H9 (cell line): ENCODE measurements around the gene PAX8. TPM values are rescaled to one million over a fixed set of nuclear protein-coding genes. Genes with fewer than 3 reads are reported as not detected.

Source experiments
- DNase-seq: peaks from one replicate; pipeline ENCODE4 v3.0.0-alpha.2; 2017
- H2AFZ ChIP-seq: one replicate; pipeline ENCODE4 v1.6.1; 2013; ENCODE audit warnings: mild to moderate bottlenecking, low read length, control low read depth, moderate library complexity
- H2AK5ac ChIP-seq: 2 replicates; pipeline ENCODE4 v1.6.1; 2013; ENCODE audit warnings: low read length, control low read depth, mixed read lengths; ENCODE audit not compliant: insufficient read length
- H2BK120ac ChIP-seq: one replicate; pipeline ENCODE4 v1.6.1; 2013; ENCODE audit warnings: low read depth, mild to moderate bottlenecking, low read length, control low read depth, inconsistent platforms; ENCODE audit not compliant: poor library complexity, severe bottlenecking
- H2BK12ac ChIP-seq: 2 replicates; pipeline ENCODE4 v1.6.1; 2013; ENCODE audit warnings: low read length, control low read depth, mixed read lengths, low read depth; ENCODE audit not compliant: insufficient read length
- H2BK15ac ChIP-seq: 2 replicates; pipeline ENCODE4 v1.6.1; 2013; ENCODE audit warnings: low read depth, low read length, control low read depth
- H2BK20ac ChIP-seq: one replicate; pipeline ENCODE4 v1.6.1; 2013; ENCODE audit warnings: low read depth, mild to moderate bottlenecking, low read length, control low read depth, inconsistent platforms; ENCODE audit not compliant: poor library complexity, severe bottlenecking
- H2BK5ac ChIP-seq: 2 replicates; pipeline ENCODE4 v1.6.1; 2013; ENCODE audit warnings: low read length, control low read depth, mixed read lengths; ENCODE audit not compliant: insufficient read length
- H3K14ac ChIP-seq: 2 replicates; pipeline ENCODE4 v1.6.1; 2013; ENCODE audit warnings: low read length, control low read depth; ENCODE audit not compliant: insufficient read depth
- H3K18ac ChIP-seq: 2 replicates; pipeline ENCODE4 v1.6.1; 2013; ENCODE audit warnings: low read depth, mild to moderate bottlenecking, mixed read lengths, low read length, control low read depth; ENCODE audit not compliant: insufficient read length
- H3K23ac ChIP-seq: 2 replicates; pipeline ENCODE4 v1.6.1; 2013; ENCODE audit warnings: low read length, control low read depth, mixed read lengths, low read depth; ENCODE audit not compliant: insufficient read length
- H3K23me2 ChIP-seq: 2 replicates; pipeline ENCODE4 v1.6.1; 2013; ENCODE audit warnings: low read depth, mild to moderate bottlenecking, mixed read lengths, low read length, control low read depth; ENCODE audit not compliant: insufficient read length, poor library complexity, severe bottlenecking
- H3K27ac ChIP-seq: 2 replicates; pipeline ENCODE4 v1.5.1; 2013; ENCODE audit warnings: low read length, control low read depth, mixed read lengths, low read depth; ENCODE audit not compliant: insufficient read length
- H3K27me3 ChIP-seq: 2 replicates; pipeline ENCODE4 v1.6.1; 2013; ENCODE audit warnings: low read length, control low read depth, inconsistent platforms; ENCODE audit not compliant: insufficient read depth
- H3K4ac ChIP-seq: 2 replicates; pipeline ENCODE4 v1.6.1; 2013; ENCODE audit warnings: low read depth, mild to moderate bottlenecking, control low read depth, inconsistent platforms, low read length, moderate library complexity
- H3K4me1 ChIP-seq: 2 replicates; pipeline ENCODE4 v1.6.1; 2013; ENCODE audit warnings: low read length, control low read depth, inconsistent platforms; ENCODE audit not compliant: insufficient read depth
- H3K4me2 ChIP-seq: 2 replicates; pipeline ENCODE4 v1.6.1; 2013; ENCODE audit warnings: low read length, control low read depth, mixed read lengths; ENCODE audit not compliant: insufficient read length, insufficient read depth
- H3K56ac ChIP-seq: 2 replicates; pipeline ENCODE4 v1.6.1; 2013; ENCODE audit warnings: low read depth, mild to moderate bottlenecking, mixed read lengths, low read length, control low read depth; ENCODE audit not compliant: insufficient read length
- H3K79me1 ChIP-seq: 2 replicates; pipeline ENCODE4 v1.6.1; 2013; ENCODE audit warnings: low read depth, mild to moderate bottlenecking, moderate library complexity, low read length, control low read depth, inconsistent platforms; ENCODE audit not compliant: insufficient read depth, poor library complexity, severe bottlenecking
- H3K79me2 ChIP-seq: 2 replicates; pipeline ENCODE4 v1.6.1; 2013; ENCODE audit warnings: low read length, control low read depth, inconsistent platforms; ENCODE audit not compliant: insufficient read depth
- H3K9ac ChIP-seq: 2 replicates; pipeline ENCODE4 v1.6.1; 2013; ENCODE audit warnings: low read length, control low read depth, mixed read lengths; ENCODE audit not compliant: insufficient read length; ENCODE audit errors: extremely low read depth
- H3K9me3 ChIP-seq: one replicate; pipeline ENCODE4 v1.6.1; 2013; ENCODE audit warnings: low read depth, low read length, inconsistent platforms; ENCODE audit not compliant: control insufficient read depth
- H3T11ph ChIP-seq: one replicate; pipeline ENCODE4 v1.6.1; 2013; ENCODE audit warnings: mild to moderate bottlenecking, low read length, control low read depth, inconsistent platforms
- H4K20me1 ChIP-seq: one replicate; pipeline ENCODE4 v1.6.1; 2013; ENCODE audit not compliant: control insufficient read depth, insufficient read length, insufficient read depth
- H4K5ac ChIP-seq: 2 replicates; pipeline ENCODE4 v1.6.1; 2013; ENCODE audit warnings: low read depth, mild to moderate bottlenecking, mixed read lengths, low read length, control low read depth; ENCODE audit not compliant: insufficient read length
- H4K8ac ChIP-seq: replicated peaks from 2 replicates; pipeline ENCODE4 v1.6.1; 2013; ENCODE audit warnings: low read length, control low read depth, mixed read lengths, low read depth; ENCODE audit not compliant: insufficient read length
- H4K91ac ChIP-seq: 2 replicates; pipeline ENCODE4 v1.6.1; 2013; ENCODE audit warnings: low read depth, mild to moderate bottlenecking, moderate library complexity, mixed read lengths, low read length, control low read depth; ENCODE audit not compliant: insufficient read length
- H3K27ac Mint-ChIP-seq, 3 experiments: 2 replicates in 2 of 3; 3 replicates in 1 of 3; pipeline ENCODE4 v1.8.0; 2020 to 2021; ENCODE audit warnings: mixed read lengths in 3 of 3, mild to moderate bottlenecking in 1 of 3, moderate library complexity in 1 of 3
- H3K27me3 Mint-ChIP-seq: 2 replicates; pipeline ENCODE4 v1.8.0; 2021; ENCODE audit warnings: low read depth, mild to moderate bottlenecking, moderate library complexity, mixed read lengths
- H3K36me3 Mint-ChIP-seq, 3 experiments: 2 replicates in 2 of 3; 3 replicates in 1 of 3; pipeline ENCODE4 v1.8.0; 2020 to 2021; ENCODE audit warnings: low read depth in 3 of 3, mixed read lengths in 3 of 3; ENCODE audit not compliant: insufficient read depth in 1 of 3
- H3K4me1 Mint-ChIP-seq, 2 experiments: 2 replicates each; pipeline ENCODE4 v1.8.0; 2020; ENCODE audit warnings: mixed read lengths in 2 of 2
- H3K4me3 Mint-ChIP-seq, 2 experiments: 2 replicates in 1 of 2; 3 replicates in 1 of 2; pipeline ENCODE4 v1.8.0; 2020 to 2021; ENCODE audit warnings: mild to moderate bottlenecking in 2 of 2, mixed read lengths in 2 of 2, moderate library complexity in 1 of 2
- H3K9me3 Mint-ChIP-seq, 2 experiments: 2 replicates in 1 of 2; 3 replicates in 1 of 2; pipeline ENCODE4 v1.8.0; 2020; ENCODE audit warnings: mild to moderate bottlenecking in 2 of 2, mixed read lengths in 2 of 2, moderate library complexity in 1 of 2
- CTCF ChIP-seq: fragments of 200-600 bp; sonication (generic); conservative IDR thresholded peaks from 3 replicates; pipeline ENCODE4 v1.8.0; 2021; ENCODE audit warnings: antibody characterized with exemption, mild to moderate bottlenecking
- WGBS: extraction: QIAGEN DNeasy Blood & Tissue Kit; methylation state at CpG from one replicate; pipeline ENCODE4 v1.1.7; 2013; ENCODE audit warnings: missing lambda C conversion rate, low lambda C conversion rate, mixed read lengths; ENCODE audit not compliant: insufficient read length; ENCODE audit errors: extremely low coverage; 5-methylcytosine and 5-hydroxymethylcytosine counted together
- total RNA-seq: library from RNA; stranded (reverse); gene quantifications from 2 replicates; pipeline ENCODE4 v1.2.1, GENCODE V29; 2021

The PAX8 gene
- total RNA-seq, 1 experiment from 2014 or later, result not detected

- Mint-ChIP-seq H3K4me3 (no peak overlapping the region), H3K4me1 (peaks cover 7 to 13% of the 10 kb centered on the region in 2 experiments), H3K27me3 (peaks cover 17% of the 10 kb centered on the region), H3K27ac (no peak overlapping the region; a peak in 1 of 7 replicates), H3K9me3 (no peaks in the 10 kb centered on the region; a peak in 1 of 5 replicates), H3K36me3 (no peaks in the 10 kb centered on the region; a peak in 1 of 7 replicates)
- Histone ChIP-seq H3K9ac (no peak overlapping the region), H3K9me3 (no peaks in the 10 kb centered on the region), H2BK12ac (no peak overlapping the region), H3K18ac (no peak overlapping the region), H2BK120ac (no peak overlapping the region), H3K79me1 (no peaks in the 10 kb centered on the region), H3K23me2 (no peaks in the 10 kb centered on the region), H3K4ac (no peak overlapping the region), H2AFZ (no peak overlapping the region), H3K56ac (no peak overlapping the region), H2BK20ac (no peak overlapping the region), H3K14ac (no peak overlapping the region), H4K5ac (no peak overlapping the region), H3K4me1 (no peaks in the 10 kb centered on the region; the same call in 1 of the 2 replicates), H4K20me1 (no peaks in the 10 kb centered on the region), H3K23ac (no peak overlapping the region), H4K8ac (no peak overlapping the region), H4K91ac (no peak overlapping the region), H3K4me2 (no peak overlapping the region), H3T11ph (no peak overlapping the region), H2BK15ac (no peak overlapping the region), H2AK5ac (no peak overlapping the region), H3K27me3 (no peaks in the 10 kb centered on the region), H3K27ac (no peak overlapping the region), H3K79me2 (no peaks in the 10 kb centered on the region), H2BK5ac (no peak overlapping the region)
- TF ChIP-seq CTCF, result no peak
- WGBS, result no CpG with 5 or more reads among the region's 1 CpG
- DNase-seq, result no peak
These were observed 87.8 kb downstream of the PAX8 start for GRCh38 chr2:113190871-113191270.
